Measurements from ENCODE around the gene CDK17.

DNA sequence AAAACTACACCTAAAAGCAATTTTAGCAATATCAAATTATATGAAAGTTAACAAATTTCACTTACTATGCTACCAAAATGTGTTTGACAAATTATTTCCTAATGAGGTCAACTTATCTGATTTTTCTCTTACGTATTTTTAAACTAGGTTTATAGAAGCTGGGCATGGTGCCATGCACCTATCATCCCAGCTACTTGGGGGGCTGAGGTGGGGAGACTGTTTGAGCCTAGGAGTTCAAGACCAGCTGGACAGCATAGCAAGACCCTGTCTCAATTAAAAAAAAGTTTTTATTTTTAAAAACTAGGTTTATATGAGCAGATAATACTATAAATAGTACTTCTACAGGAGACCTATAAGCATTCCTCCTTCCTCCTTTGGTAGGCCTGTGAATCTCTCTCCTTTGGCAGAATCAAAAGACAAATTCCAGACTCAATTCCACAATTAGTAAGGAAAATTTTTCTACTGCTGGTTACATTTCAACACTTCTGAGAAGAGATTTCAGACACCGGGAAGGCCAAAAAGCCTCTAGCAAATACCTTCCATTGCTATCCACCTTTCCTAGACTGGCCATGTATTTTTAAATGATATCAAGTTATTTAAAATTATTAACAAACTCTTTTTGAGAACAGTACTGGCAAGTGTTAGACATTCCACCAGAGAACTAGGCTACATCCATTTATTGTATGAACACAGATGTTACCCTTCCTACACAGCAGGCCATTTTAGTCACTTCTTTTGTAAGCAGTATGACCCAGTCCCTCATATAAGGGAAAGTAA, 34.4 kb downstream of the CDK17 start:
- TF ChIP-seq, protein P1, sequence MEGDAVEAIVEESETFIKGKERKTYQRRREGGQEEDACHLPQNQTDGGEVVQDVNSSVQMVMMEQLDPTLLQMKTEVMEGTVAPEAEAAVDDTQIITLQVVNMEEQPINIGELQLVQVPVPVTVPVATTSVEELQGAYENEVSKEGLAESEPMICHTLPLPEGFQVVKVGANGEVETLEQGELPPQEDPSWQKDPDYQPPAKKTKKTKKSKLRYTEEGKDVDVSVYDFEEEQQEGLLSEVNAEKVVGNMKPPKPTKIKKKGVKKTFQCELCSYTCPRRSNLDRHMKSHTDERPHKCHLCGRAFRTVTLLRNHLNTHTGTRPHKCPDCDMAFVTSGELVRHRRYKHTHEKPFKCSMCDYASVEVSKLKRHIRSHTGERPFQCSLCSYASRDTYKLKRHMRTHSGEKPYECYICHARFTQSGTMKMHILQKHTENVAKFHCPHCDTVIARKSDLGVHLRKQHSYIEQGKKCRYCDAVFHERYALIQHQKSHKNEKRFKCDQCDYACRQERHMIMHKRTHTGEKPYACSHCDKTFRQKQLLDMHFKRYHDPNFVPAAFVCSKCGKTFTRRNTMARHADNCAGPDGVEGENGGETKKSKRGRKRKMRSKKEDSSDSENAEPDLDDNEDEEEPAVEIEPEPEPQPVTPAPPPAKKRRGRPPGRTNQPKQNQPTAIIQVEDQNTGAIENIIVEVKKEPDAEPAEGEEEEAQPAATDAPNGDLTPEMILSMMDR (conservative IDR thresholded peaks at IDR 0.05; ENCODE audit: low read depth, low read length) = no peak
- TF ChIP-seq EZH2 (IDR thresholded peaks at IDR 0.05; ENCODE audit: low read length, unreplicated experiment) = no peak

Data from PC-3 (cell line).